Activated effector memory CD4-positive, alpha-beta T cell treated with Interleukin-2 at 50 U/mL for 16 hours (primary cell): ENCODE results near the gene EMP3.
A peak's percentile ranks its signal among the peaks of the same experiment; 100 is the strongest.
"Not testable (repeated sequence)": the region's sequence is repeated elsewhere in the genome, so short reads cannot be mapped to it uniquely, and the experiment has no call there.

Experiments
- DNase-seq: peaks from one replicate; pipeline ENCODE4 v3.0.0-alpha.2; 2020

Gene EMP3

GRCh38 chr19:48348737-48349136 is 23.4 kb downstream of the EMP3 start:
- DNase-seq: no peak

GRCh38 chr19:48350856-48351255 is 25.5 kb downstream of the EMP3 start:
- no peak for DNase-seq

GRCh38 chr19:48351341-48351752 is 26.0 kb downstream of the EMP3 start:
- DNase-seq: peak; percentile 65

- DNase-seq: no peak
These were observed 28.3 kb downstream of the EMP3 start for GRCh38 chr19:48353677-48354076.

- no peak for DNase-seq
These were observed 29.1 kb downstream of the EMP3 start for GRCh38 chr19:48354332-48354992.

GRCh38 chr19:48355365-48355954 is 30.1 kb downstream of the EMP3 start:
- no peak for DNase-seq

- DNase-seq: no peak
These were observed 33.8 kb downstream of the EMP3 start for GRCh38 chr19:48359123-48359522.

GRCh38 chr19:48361912-48362311 is 36.6 kb downstream of the EMP3 start:
- DNase-seq: no peak

- peak; percentile 80 for DNase-seq
These were observed 37.6 kb downstream of the EMP3 start for GRCh38 chr19:48362716-48363499.

- DNase-seq: no peak
These were observed 38.1 kb downstream of the EMP3 start for GRCh38 chr19:48363500-48363809.

- peak; percentile 98 for DNase-seq
These were observed 38.7 kb downstream of the EMP3 start, which contains the start of the genes SYNGR4 and TMEM143 for GRCh38 chr19:48363810-48364597. TSS of gene SYNGR4 (plus strand) at chr19:48364367. CDS start at chr19:48365843, 1,476 bp downstream. TSS of gene TMEM143 (minus strand) at chr19:48363940. CDS start at chr19:48363920, 20 bp downstream.

GRCh38 chr19:48364598-48365348 is 39.4 kb downstream of the EMP3 start:
- DNase-seq: no peak

- DNase-seq: no peak
These were observed 40.2 kb downstream of the EMP3 start for GRCh38 chr19:48365602-48366001.

- DNase-seq: no peak
These were observed 42.5 kb downstream of the EMP3 start for GRCh38 chr19:48367855-48368254.

- DNase-seq: no peak
These were observed 43.6 kb downstream of the EMP3 start for GRCh38 chr19:48368936-48369335.

GRCh38 chr19:48370955-48371354 is 45.6 kb downstream of the EMP3 start:
- no peak for DNase-seq

GRCh38 chr19:48371367-48371766 is 46.0 kb downstream of the EMP3 start:
- DNase-seq: no peak

GRCh38 chr19:48371771-48372170 is 46.4 kb downstream of the EMP3 start:
- DNase-seq: not testable (repeated sequence)

GRCh38 chr19:48372904-48373303 is 47.6 kb downstream of the EMP3 start:
- no peak for DNase-seq

- DNase-seq: no peak
These were observed 48.2 kb downstream of the EMP3 start for GRCh38 chr19:48373567-48373966.

GRCh38 chr19:48378194-48378570 is 52.8 kb downstream of the EMP3 start:
- DNase-seq: no peak

GRCh38 chr19:48379058-48379457 is 53.7 kb downstream of the EMP3 start:
- DNase-seq: no peak
